HEK293 (cell line): ENCODE data around the gene DMAC2L.

Experiments
- GFI1B ChIP-seq: fragments of 450-650 bp; formaldehyde crosslinking; IDR thresholded peaks from 2 replicates; pipeline ENCODE4 v1.5.1; 2016; ENCODE audit warnings: missing biosample characterization, missing genetic modification characterization
- IKZF3 ChIP-seq: fragments of 450-650 bp; IDR thresholded peaks from 2 replicates; pipeline ENCODE4 v1.5.0; 2018; ENCODE audit warnings: missing biosample characterization, mild to moderate bottlenecking, missing genetic modification characterization, moderate library complexity
- KLF8 ChIP-seq: fragments of 450-650 bp; formaldehyde crosslinking; IDR thresholded peaks from 2 replicates; pipeline ENCODE4 v1.5.1; 2016; ENCODE audit warnings: missing biosample characterization, missing genetic modification characterization
- OSR2 ChIP-seq: fragments of 450-650 bp; formaldehyde crosslinking; IDR thresholded peaks from 2 replicates; pipeline ENCODE4 v1.5.1; 2016; ENCODE audit warnings: missing biosample characterization, missing genetic modification characterization
- TSHZ1 ChIP-seq: fragments of 450-650 bp; formaldehyde crosslinking; IDR thresholded peaks from 2 replicates; pipeline ENCODE4 v1.5.1; 2016; ENCODE audit warnings: missing biosample characterization, missing genetic modification characterization, borderline replicate concordance
- ZBTB17 ChIP-seq: fragments of 450-650 bp; formaldehyde crosslinking; IDR thresholded peaks from 2 replicates; pipeline ENCODE4 v1.5.1; 2016; ENCODE audit warnings: missing biosample characterization, missing genetic modification characterization
- ZBTB48 ChIP-seq: fragments of 450-650 bp; formaldehyde crosslinking; IDR thresholded peaks from 2 replicates; pipeline ENCODE4 v1.5.1; 2016; ENCODE audit warnings: missing biosample characterization, missing genetic modification characterization
- ZNF132 ChIP-seq: fragments of 450-650 bp; formaldehyde crosslinking; IDR thresholded peaks from 2 replicates; pipeline ENCODE4 v1.5.1; 2017; ENCODE audit warnings: missing biosample characterization, missing genetic modification characterization, borderline replicate concordance
- ZNF175 ChIP-seq: fragments of 450-650 bp; formaldehyde crosslinking; IDR thresholded peaks from 2 replicates; pipeline ENCODE4 v1.5.1; 2016; ENCODE audit warnings: missing biosample characterization, missing genetic modification characterization
- ZNF202 ChIP-seq: fragments of 450-650 bp; formaldehyde crosslinking; IDR thresholded peaks from 2 replicates; pipeline ENCODE4 v1.5.1; 2016; ENCODE audit warnings: missing biosample characterization, missing genetic modification characterization, borderline replicate concordance
- ZNF274 ChIP-seq, 2 experiments: fragments of 200-500 bp in 1 of 2; fragments of 450-650 bp in 1 of 2; sonication (Bioruptor generic) in 1 of 2; formaldehyde crosslinking in 1 of 2; IDR thresholded peaks; 2 replicates each; pipeline versions ENCODE4 v1.5.1 to v1.6.1; 2014 to 2016; ENCODE audit warnings: borderline replicate concordance in 1 of 2, inconsistent platforms in 1 of 2, low read length in 1 of 2, missing biosample characterization in 1 of 2, missing genetic modification characterization in 1 of 2
- ZNF280C ChIP-seq: fragments of 450-650 bp; formaldehyde crosslinking; IDR thresholded peaks from 2 replicates; pipeline ENCODE4 v1.5.1; 2016; ENCODE audit warnings: missing biosample characterization, missing genetic modification characterization
- ZNF37A ChIP-seq: fragments of 450-650 bp; IDR thresholded peaks from 2 replicates; pipeline ENCODE4 v1.5.1; 2018; ENCODE audit warnings: missing biosample characterization, missing genetic modification characterization
- ZNF473 ChIP-seq: fragments of 450-650 bp; formaldehyde crosslinking; IDR thresholded peaks from 2 replicates; pipeline ENCODE4 v1.5.1; 2017; ENCODE audit warnings: missing biosample characterization, missing genetic modification characterization
- ZNF48 ChIP-seq: fragments of 450-650 bp; formaldehyde crosslinking; IDR thresholded peaks from 2 replicates; pipeline ENCODE4 v1.5.1; 2016; ENCODE audit warnings: missing biosample characterization, missing genetic modification characterization
- ZNF521 ChIP-seq: fragments of 450-650 bp; formaldehyde crosslinking; IDR thresholded peaks from 2 replicates; pipeline ENCODE4 v1.5.1; 2017; ENCODE audit warnings: missing biosample characterization, mild to moderate bottlenecking, missing genetic modification characterization
- ZNF548 ChIP-seq: fragments of 450-650 bp; formaldehyde crosslinking; IDR thresholded peaks from 2 replicates; pipeline ENCODE4 v1.5.1; 2016; ENCODE audit warnings: missing biosample characterization, missing genetic modification characterization
- ZNF549 ChIP-seq: fragments of 450-650 bp; IDR thresholded peaks from 2 replicates; pipeline ENCODE4 v1.5.1; 2018; ENCODE audit warnings: missing biosample characterization, missing genetic modification characterization, mild to moderate bottlenecking, inconsistent platforms, moderate library complexity
- ZNF654 ChIP-seq: fragments of 450-650 bp; formaldehyde crosslinking; IDR thresholded peaks from 2 replicates; pipeline ENCODE4 v1.5.1; 2016; ENCODE audit warnings: low read depth, missing biosample characterization, missing genetic modification characterization
- TF ChIP-seq, protein P1 (sequence below): fragments of 450-650 bp; formaldehyde crosslinking; IDR thresholded peaks from 2 replicates; pipeline ENCODE4 v1.5.1; 2016; ENCODE audit warnings: missing biosample characterization, missing genetic modification characterization
- TF ChIP-seq, protein P2 (sequence below): fragments of 450-650 bp; formaldehyde crosslinking; IDR thresholded peaks from 2 replicates; pipeline ENCODE4 v1.5.1; 2016; ENCODE audit warnings: missing biosample characterization, missing genetic modification characterization
- TF ChIP-seq, protein P3 (sequence below): fragments of 450-650 bp; formaldehyde crosslinking; IDR thresholded peaks from 2 replicates; pipeline ENCODE4 v1.5.1; 2017; ENCODE audit warnings: missing biosample characterization, missing genetic modification characterization
- TF ChIP-seq, protein P4 (sequence below): fragments of 450-650 bp; formaldehyde crosslinking; IDR thresholded peaks from 2 replicates; pipeline ENCODE4 v1.5.1; 2016; ENCODE audit warnings: missing biosample characterization, missing genetic modification characterization, borderline replicate concordance

The DMAC2L gene

GRCh38 chr14:50311972-50312733, at the start of gene DMAC2L, which contains the start of gene L2HGDH (continued):
- no peak for TF ChIP-seq TSHZ1 (tag by site-specific recombination)
- TF ChIP-seq, protein P1, sequence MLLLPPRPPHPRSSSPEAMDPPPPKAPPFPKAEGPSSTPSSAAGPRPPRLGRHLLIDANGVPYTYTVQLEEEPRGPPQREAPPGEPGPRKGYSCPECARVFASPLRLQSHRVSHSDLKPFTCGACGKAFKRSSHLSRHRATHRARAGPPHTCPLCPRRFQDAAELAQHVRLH (tag by site-specific recombination) = no peak
- TF ChIP-seq ZNF48 (tag by site-specific recombination) = no peak
- no peak for TF ChIP-seq ZNF202
- no peak for TF ChIP-seq ZNF280C (tag by site-specific recombination)
- TF ChIP-seq KLF8 (tag by site-specific recombination) = peak; percentile 94
- TF ChIP-seq, protein P2, sequence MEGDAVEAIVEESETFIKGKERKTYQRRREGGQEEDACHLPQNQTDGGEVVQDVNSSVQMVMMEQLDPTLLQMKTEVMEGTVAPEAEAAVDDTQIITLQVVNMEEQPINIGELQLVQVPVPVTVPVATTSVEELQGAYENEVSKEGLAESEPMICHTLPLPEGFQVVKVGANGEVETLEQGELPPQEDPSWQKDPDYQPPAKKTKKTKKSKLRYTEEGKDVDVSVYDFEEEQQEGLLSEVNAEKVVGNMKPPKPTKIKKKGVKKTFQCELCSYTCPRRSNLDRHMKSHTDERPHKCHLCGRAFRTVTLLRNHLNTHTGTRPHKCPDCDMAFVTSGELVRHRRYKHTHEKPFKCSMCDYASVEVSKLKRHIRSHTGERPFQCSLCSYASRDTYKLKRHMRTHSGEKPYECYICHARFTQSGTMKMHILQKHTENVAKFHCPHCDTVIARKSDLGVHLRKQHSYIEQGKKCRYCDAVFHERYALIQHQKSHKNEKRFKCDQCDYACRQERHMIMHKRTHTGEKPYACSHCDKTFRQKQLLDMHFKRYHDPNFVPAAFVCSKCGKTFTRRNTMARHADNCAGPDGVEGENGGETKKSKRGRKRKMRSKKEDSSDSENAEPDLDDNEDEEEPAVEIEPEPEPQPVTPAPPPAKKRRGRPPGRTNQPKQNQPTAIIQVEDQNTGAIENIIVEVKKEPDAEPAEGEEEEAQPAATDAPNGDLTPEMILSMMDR (tag by site-specific recombination) = peak; percentile 96
- TF ChIP-seq OSR2 (tag by site-specific recombination) = no peak
- peak; percentile 69 for TF ChIP-seq ZBTB48 (tag by site-specific recombination)
- TF ChIP-seq ZNF548 (tag by site-specific recombination) = no peak
- TF ChIP-seq ZNF132 (tag by site-specific recombination) = no peak
- no peak for TF ChIP-seq ZNF654 (tag by site-specific recombination)
- TF ChIP-seq, protein P3, sequence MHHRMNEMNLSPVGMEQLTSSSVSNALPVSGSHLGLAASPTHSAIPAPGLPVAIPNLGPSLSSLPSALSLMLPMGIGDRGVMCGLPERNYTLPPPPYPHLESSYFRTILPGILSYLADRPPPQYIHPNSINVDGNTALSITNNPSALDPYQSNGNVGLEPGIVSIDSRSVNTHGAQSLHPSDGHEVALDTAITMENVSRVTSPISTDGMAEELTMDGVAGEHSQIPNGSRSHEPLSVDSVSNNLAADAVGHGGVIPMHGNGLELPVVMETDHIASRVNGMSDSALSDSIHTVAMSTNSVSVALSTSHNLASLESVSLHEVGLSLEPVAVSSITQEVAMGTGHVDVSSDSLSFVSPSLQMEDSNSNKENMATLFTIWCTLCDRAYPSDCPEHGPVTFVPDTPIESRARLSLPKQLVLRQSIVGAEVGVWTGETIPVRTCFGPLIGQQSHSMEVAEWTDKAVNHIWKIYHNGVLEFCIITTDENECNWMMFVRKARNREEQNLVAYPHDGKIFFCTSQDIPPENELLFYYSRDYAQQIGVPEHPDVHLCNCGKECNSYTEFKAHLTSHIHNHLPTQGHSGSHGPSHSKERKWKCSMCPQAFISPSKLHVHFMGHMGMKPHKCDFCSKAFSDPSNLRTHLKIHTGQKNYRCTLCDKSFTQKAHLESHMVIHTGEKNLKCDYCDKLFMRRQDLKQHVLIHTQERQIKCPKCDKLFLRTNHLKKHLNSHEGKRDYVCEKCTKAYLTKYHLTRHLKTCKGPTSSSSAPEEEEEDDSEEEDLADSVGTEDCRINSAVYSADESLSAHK (tag by site-specific recombination) = no peak
- TF ChIP-seq IKZF3 (tag by site-specific recombination) = no peak
- TF ChIP-seq ZBTB17 (tag by site-specific recombination) = no peak
- TF ChIP-seq ZNF37A (tag by site-specific recombination) = no peak
- TF ChIP-seq GFI1B (tag by site-specific recombination) = no peak
- TF ChIP-seq, protein P4, sequence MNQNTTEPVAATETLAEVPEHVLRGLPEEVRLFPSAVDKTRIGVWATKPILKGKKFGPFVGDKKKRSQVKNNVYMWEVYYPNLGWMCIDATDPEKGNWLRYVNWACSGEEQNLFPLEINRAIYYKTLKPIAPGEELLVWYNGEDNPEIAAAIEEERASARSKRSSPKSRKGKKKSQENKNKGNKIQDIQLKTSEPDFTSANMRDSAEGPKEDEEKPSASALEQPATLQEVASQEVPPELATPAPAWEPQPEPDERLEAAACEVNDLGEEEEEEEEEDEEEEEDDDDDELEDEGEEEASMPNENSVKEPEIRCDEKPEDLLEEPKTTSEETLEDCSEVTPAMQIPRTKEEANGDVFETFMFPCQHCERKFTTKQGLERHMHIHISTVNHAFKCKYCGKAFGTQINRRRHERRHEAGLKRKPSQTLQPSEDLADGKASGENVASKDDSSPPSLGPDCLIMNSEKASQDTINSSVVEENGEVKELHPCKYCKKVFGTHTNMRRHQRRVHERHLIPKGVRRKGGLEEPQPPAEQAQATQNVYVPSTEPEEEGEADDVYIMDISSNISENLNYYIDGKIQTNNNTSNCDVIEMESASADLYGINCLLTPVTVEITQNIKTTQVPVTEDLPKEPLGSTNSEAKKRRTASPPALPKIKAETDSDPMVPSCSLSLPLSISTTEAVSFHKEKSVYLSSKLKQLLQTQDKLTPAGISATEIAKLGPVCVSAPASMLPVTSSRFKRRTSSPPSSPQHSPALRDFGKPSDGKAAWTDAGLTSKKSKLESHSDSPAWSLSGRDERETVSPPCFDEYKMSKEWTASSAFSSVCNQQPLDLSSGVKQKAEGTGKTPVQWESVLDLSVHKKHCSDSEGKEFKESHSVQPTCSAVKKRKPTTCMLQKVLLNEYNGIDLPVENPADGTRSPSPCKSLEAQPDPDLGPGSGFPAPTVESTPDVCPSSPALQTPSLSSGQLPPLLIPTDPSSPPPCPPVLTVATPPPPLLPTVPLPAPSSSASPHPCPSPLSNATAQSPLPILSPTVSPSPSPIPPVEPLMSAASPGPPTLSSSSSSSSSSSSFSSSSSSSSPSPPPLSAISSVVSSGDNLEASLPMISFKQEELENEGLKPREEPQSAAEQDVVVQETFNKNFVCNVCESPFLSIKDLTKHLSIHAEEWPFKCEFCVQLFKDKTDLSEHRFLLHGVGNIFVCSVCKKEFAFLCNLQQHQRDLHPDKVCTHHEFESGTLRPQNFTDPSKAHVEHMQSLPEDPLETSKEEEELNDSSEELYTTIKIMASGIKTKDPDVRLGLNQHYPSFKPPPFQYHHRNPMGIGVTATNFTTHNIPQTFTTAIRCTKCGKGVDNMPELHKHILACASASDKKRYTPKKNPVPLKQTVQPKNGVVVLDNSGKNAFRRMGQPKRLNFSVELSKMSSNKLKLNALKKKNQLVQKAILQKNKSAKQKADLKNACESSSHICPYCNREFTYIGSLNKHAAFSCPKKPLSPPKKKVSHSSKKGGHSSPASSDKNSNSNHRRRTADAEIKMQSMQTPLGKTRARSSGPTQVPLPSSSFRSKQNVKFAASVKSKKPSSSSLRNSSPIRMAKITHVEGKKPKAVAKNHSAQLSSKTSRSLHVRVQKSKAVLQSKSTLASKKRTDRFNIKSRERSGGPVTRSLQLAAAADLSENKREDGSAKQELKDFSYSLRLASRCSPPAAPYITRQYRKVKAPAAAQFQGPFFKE (tag by site-specific recombination) = no peak
- no peak for TF ChIP-seq ZNF175
- TF ChIP-seq ZNF521 = no peak
- TF ChIP-seq ZNF274 (IDR thresholded peaks at IDR 0.05; ENCODE audit: low read length) = no peak
- no peak for TF ChIP-seq ZNF274 (tag by site-specific recombination; IDR thresholded peaks at IDR 0.05; ENCODE audit: borderline replicate concordance)
- TF ChIP-seq ZNF473 (tag by site-specific recombination) = no peak
- no peak for TF ChIP-seq ZNF549
